Adipose tissue (tissue), 3 donors: Measurements from ENCODE around the gene HMX3. TPM values are rescaled to one million over a fixed set of nuclear protein-coding genes. Genes with fewer than 3 reads are reported as not detected.
A peak's percentile ranks its signal among the peaks of the same experiment; 100 is the strongest.

Experiments used
- H3K27ac ChIP-seq: one replicate; pipeline ENCODE4 v1.5.1; 2013; ENCODE audit warnings: low read depth, low read length
- WGBS, 3 donors: extraction: QIAGEN DNeasy Blood & Tissue Kit; methylation state at CpG; one replicate each; pipeline ENCODE4 v1.1.7; 2013; 5-methylcytosine and 5-hydroxymethylcytosine counted together
- polyA plus RNA-seq, 3 donors: library from polyadenylated mRNA; stranded (reverse); fragments of 200-250 nt; gene quantifications; one replicate each; pipeline ENCODE4 v1.2.3, GENCODE V29; 2013
- donor health status: healthy with polysubstance abuse.
- donor health status: Bipolar disorder and iron deficiency.
- donor health status: healthy.

Gene HMX3
- polyA plus RNA-seq, 3 donors: 0.67 TPM; not detected in 2

- WGBS, 3 donors: 2 to 3% (median 3%) methylated on average over 29 of the region's 29 CpGs
- no peak overlapping the region for H3K27ac ChIP-seq
Observed at GRCh38 chr10:123144697-123145541, 9.1 kb downstream of the HMX3 start.

- WGBS, 3 donors: 6 to 7% (median 6%) methylated on average over 14 of the region's 14 CpGs
- H3K27ac ChIP-seq: no peak overlapping the region
Observed at GRCh38 chr10:123145542-123146012, 9.8 kb downstream of the HMX3 start.

- 2 to 3% (median 3%) methylated on average over 56 to 59 of the region's 59 CpGs for WGBS, 3 donors
Observed at GRCh38 chr10:123146013-123146893, 10.5 kb downstream of the HMX3 start.

GRCh38 chr10:123146894-123147634 lies 11.3 kb downstream of the HMX3 start:
- 11 to 13% (median 13%) methylated on average over 24 of the region's 24 CpGs for WGBS, 3 donors
- H3K27ac ChIP-seq: no peak overlapping the region

More at GRCh38 chr10:123146013-123146893, 10.5 kb downstream of the HMX3 start:
- H3K27ac ChIP-seq: no peak overlapping the region

GRCh38 chr10:123147635-123148413 lies 12.1 kb downstream of the HMX3 start, which contains the start of gene HMX2:
HMX2 (plus strand) TSS chr10:123148136; CDS start chr10:123148379, 243 bp downstream.
- H3K27ac ChIP-seq: no peak within 1 kb of the TSS
- WGBS, 3 donors: 1 to 3% (median 2%) methylated on average over 45 to 64 of the region's 64 CpGs

GRCh38 chr10:123148414-123149161 lies 12.8 kb downstream of the HMX3 start:
- 2 to 4% (median 3%) methylated on average over 34 to 55 of the region's 55 CpGs for WGBS, 3 donors
- H3K27ac ChIP-seq: no peak overlapping the region

GRCh38 chr10:123149162-123149567 lies 13.4 kb downstream of the HMX3 start:
- H3K27ac ChIP-seq: no peak overlapping the region
- WGBS, 3 donors: 5 to 7% (median 6%) methylated on average over 12 of the region's 12 CpGs

GRCh38 chr10:123149568-123150270 lies 13.9 kb downstream of the HMX3 start:
- 1 to 2% (median 2%) methylated on average over 59 to 76 of the region's 76 CpGs for WGBS, 3 donors
- no peak overlapping the region for H3K27ac ChIP-seq

- 6 to 7% (median 7%) methylated on average over 33 to 34 of the region's 34 CpGs for WGBS, 3 donors
- H3K27ac ChIP-seq: no peak overlapping the region
Observed at GRCh38 chr10:123150271-123150985, 14.7 kb downstream of the HMX3 start.

GRCh38 chr10:123150986-123151736 lies 15.4 kb downstream of the HMX3 start:
- H3K27ac ChIP-seq: no peak overlapping the region
- WGBS, 3 donors: 3 to 4% (median 3%) methylated on average over 56 of the region's 56 CpGs

- 18 to 24% (median 24%) methylated on average over 7 of the region's 7 CpGs for WGBS, 3 donors
Observed at GRCh38 chr10:123151737-123152135, 16.0 kb downstream of the HMX3 start.

GRCh38 chr10:123153486-123154091 lies 17.8 kb downstream of the HMX3 start:
- WGBS, 3 donors: 35 to 42% (median 41%) methylated on average over 9 of the region's 9 CpGs
- no peak overlapping the region for H3K27ac ChIP-seq

More at GRCh38 chr10:123151737-123152135, 16.0 kb downstream of the HMX3 start:
- H3K27ac ChIP-seq: no peak overlapping the region

GRCh38 chr10:123154092-123154710 lies 18.4 kb downstream of the HMX3 start, which contains the start of gene BUB3:
BUB3 (plus strand) TSS chr10:123154402; CDS start chr10:123154918, 516 bp downstream.
- H3K27ac ChIP-seq: peak within 1 kb of the TSS; percentile 70
- WGBS, 3 donors: 0 to 1% (median 0%) methylated on average over 48 to 50 of the region's 50 CpGs
